A673 (cell line): Measurements from ENCODE around the gene INPP4B.

Source experiments
- EZH2 ChIP-seq: fragments of 200-600 bp; sonication (generic); IDR thresholded peaks from 2 replicates; pipeline ENCODE4 v1.6.1; 2017; ENCODE audit warnings: borderline replicate concordance, low read depth, mild to moderate bottlenecking, mixed read lengths, antibody characterized with exemption, low read length; ENCODE audit not compliant: poor library complexity, severe bottlenecking
- TF ChIP-seq, protein P1 (sequence below): fragments of 300-800, 200-600 bp; sonication (generic); conservative IDR thresholded peaks from 2 replicates; pipeline ENCODE4 v1.5.1; 2017; ENCODE audit warnings: low read depth, mild to moderate bottlenecking, antibody characterized with exemption, low read length, moderate library complexity, mixed read lengths

- TF ChIP-seq, protein P1, sequence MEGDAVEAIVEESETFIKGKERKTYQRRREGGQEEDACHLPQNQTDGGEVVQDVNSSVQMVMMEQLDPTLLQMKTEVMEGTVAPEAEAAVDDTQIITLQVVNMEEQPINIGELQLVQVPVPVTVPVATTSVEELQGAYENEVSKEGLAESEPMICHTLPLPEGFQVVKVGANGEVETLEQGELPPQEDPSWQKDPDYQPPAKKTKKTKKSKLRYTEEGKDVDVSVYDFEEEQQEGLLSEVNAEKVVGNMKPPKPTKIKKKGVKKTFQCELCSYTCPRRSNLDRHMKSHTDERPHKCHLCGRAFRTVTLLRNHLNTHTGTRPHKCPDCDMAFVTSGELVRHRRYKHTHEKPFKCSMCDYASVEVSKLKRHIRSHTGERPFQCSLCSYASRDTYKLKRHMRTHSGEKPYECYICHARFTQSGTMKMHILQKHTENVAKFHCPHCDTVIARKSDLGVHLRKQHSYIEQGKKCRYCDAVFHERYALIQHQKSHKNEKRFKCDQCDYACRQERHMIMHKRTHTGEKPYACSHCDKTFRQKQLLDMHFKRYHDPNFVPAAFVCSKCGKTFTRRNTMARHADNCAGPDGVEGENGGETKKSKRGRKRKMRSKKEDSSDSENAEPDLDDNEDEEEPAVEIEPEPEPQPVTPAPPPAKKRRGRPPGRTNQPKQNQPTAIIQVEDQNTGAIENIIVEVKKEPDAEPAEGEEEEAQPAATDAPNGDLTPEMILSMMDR, result no peak
- no peak for TF ChIP-seq EZH2
Observed at GRCh38 chr4:142700531-142700930, 145.6 kb downstream of the INPP4B start.
